ENCODE measurements around the gene OPRL1.

Gene OPRL1

GRCh38 chr20:64104667-64105451 is 25.0 kb downstream of the OPRL1 start:
- no peak for DNase-seq (ENCODE audit: low read depth)

- no peak for DNase-seq (ENCODE audit: low read depth)
These were observed 26.1 kb downstream of the OPRL1 start for GRCh38 chr20:64105846-64106434.

- DNase-seq (ENCODE audit: low read depth), result no peak
These were observed 26.6 kb downstream of the OPRL1 start for GRCh38 chr20:64106435-64106961.

- DNase-seq (ENCODE audit: low read depth), result no peak
These were observed 27.3 kb downstream of the OPRL1 start, which contains the start of gene NPBWR2 for GRCh38 chr20:64106981-64107735. TSS of gene NPBWR2 (minus strand) at chr20:64107565. CDS start at chr20:64106831, 734 bp downstream.

- DNase-seq (ENCODE audit: low read depth), result no peak
These were observed 28.0 kb downstream of the OPRL1 start for GRCh38 chr20:64107736-64108457.

- no peak for DNase-seq (ENCODE audit: low read depth)
These were observed 29.1 kb downstream of the OPRL1 start for GRCh38 chr20:64108731-64109681.

GRCh38 chr20:64109831-64110391 is 30.0 kb downstream of the OPRL1 start:
- DNase-seq (ENCODE audit: low read depth), result no peak

GRCh38 chr20:64110411-64111068 is 30.7 kb downstream of the OPRL1 start:
- DNase-seq (ENCODE audit: low read depth), result no peak

- no peak for DNase-seq (ENCODE audit: low read depth)
These were observed 32.2 kb downstream of the OPRL1 start for GRCh38 chr20:64111841-64112641.

GRCh38 chr20:64112691-64113443 is 33.0 kb downstream of the OPRL1 start:
- no peak for DNase-seq (ENCODE audit: low read depth)

- no peak for DNase-seq (ENCODE audit: low read depth)
These were observed 33.5 kb downstream of the OPRL1 start for GRCh38 chr20:64113444-64113775.

- no peak for DNase-seq (ENCODE audit: low read depth)
These were observed 34.0 kb downstream of the OPRL1 start for GRCh38 chr20:64113796-64114355.

- no peak for DNase-seq (ENCODE audit: low read depth)
These were observed 34.6 kb downstream of the OPRL1 start for GRCh38 chr20:64114356-64114971.

- DNase-seq (ENCODE audit: low read depth), result no peak
These were observed 35.5 kb downstream of the OPRL1 start for GRCh38 chr20:64115171-64115911.

- DNase-seq (ENCODE audit: low read depth), result no peak
These were observed 36.1 kb downstream of the OPRL1 start for GRCh38 chr20:64116016-64116415.

GRCh38 chr20:64116541-64117431 is 36.9 kb downstream of the OPRL1 start:
- DNase-seq (ENCODE audit: low read depth), result no peak
